ENCODE measurements around the gene DBX1. TPM values are rescaled to one million over a fixed set of nuclear protein-coding genes. Genes with fewer than 3 reads are reported as not detected.
"Not testable (repeated sequence)": the region's sequence is repeated elsewhere in the genome, so short reads cannot be mapped to it uniquely, and the experiment has no call there.

DBX1 gene
- total RNA-seq = 2.3 TPM

GRCh38 chr11:20160425-20161229 is at the start of gene DBX1:
TSS of gene DBX1 (minus strand) at chr11:20160475. CDS start at chr11:20160324, 151 bp downstream.
- DNase-seq = peak; percentile 73

GRCh38 chr11:20208622-20209111 is 48.4 kb upstream of the DBX1 start:
- no peak for DNase-seq

GRCh38 chr11:20207781-20208621 is 47.7 kb upstream of the DBX1 start:
- DNase-seq = no peak

GRCh38 chr11:20205807-20206206 is 45.5 kb upstream of the DBX1 start:
- no peak for DNase-seq

DNA sequence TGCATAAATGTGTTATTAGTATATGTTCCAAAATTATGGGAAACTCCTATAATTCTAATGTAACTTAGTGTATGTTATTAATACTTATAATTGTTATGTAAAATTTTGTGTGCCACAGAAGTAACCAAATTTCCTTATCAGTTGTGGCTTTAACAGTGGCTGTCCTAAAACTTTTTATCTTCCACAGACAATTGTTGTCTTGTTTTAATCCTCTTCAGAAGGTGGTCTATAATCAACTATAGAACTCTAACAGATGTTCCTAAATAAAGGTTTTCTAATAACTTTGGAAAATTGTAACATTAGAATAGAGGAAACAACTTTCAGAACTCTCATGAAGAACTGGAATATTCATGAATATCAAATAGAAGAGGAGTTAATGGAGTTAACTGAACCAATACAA is 44.4 kb upstream of the DBX1 start:
- DNase-seq = no peak

DNA sequence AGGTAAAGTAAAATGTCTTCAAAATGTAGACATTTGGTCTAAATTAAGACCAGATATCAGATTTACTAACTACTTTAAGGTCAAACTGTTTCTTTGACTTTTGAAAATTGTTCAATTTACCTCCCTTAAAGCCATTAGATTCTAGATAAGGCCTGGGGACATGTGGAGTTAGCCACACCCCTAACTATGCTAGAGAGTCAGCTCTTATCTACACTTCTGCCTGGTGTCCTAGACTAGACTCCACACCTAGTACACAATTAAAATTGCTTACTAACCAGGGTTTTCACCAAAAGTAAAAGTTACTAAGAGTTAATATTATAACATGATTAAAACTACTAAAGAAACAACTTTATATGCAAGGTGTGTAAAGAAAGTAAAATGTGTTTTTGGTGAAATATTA is 43.6 kb upstream of the DBX1 start:
- DNase-seq = no peak

DNA sequence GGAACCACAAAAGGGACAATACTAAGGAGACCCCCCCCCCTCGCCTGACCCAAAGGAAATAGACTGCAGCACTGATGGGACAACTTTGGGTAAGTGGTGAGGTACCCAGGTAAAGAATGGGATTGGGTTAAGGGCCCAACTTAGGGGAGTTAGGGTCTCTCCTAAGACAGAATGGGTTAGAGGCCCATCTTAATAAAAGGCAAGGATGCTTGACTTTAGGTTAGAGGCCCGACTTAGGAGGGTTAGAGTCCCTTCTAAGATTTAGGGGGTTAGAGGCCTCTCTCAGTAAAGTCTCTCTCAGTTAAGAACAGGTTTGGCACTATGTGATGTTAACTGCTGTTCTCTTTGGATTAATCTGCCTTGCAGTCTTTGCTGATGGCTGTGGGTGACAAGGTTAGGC is 41.0 kb upstream of the DBX1 start:
- no peak for DNase-seq

DNA sequence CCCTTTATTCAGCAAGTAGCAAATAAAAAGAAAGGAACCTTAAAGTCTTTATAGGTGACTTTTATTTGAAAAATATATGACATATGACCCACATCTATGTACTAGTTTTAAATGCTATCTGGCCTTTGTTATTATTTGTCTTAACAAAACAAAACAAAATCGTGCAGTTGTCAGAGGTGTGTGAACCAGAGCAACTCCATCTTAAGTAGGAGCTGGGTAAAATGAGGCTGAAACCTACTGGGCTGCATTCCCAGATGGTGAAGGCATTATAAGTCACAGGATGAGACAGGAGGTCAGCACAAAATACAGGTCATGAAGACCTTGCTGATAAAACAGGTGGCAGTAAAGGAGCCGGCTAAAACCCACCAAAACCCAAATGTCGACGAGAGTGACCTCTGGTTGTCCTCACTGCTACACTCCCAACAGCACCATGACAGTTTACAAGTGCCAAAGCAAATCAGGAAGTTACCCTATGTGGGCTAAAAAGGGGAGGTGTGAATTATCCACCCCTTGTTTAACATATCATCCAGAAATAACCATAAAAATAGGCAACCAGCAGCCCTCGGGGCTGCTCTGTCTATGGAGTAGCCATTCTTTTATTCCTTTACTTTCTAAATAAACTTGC is 40.2 kb upstream of the DBX1 start:
- DNase-seq = not testable (repeated sequence)

DNA sequence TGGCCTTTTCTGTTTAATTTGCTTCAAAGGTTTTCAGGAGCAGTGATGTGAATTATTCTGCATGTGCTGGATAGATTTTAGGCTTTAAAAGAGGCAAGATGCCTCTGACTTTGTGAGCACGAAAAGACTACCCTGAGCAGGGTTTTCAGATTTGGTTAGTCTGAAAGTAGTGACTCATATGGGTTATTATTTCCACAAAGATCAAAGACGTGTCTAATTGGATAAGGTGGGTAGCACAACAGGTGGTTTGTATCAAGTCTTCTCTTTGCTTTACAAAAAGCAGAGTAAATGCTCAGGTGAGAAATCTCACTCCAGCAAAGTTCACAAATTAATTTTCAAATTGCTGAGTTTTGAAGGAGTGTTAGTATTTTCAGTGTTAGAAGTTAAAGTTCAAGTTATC is 37.6 kb upstream of the DBX1 start:
- no peak for DNase-seq

DNA sequence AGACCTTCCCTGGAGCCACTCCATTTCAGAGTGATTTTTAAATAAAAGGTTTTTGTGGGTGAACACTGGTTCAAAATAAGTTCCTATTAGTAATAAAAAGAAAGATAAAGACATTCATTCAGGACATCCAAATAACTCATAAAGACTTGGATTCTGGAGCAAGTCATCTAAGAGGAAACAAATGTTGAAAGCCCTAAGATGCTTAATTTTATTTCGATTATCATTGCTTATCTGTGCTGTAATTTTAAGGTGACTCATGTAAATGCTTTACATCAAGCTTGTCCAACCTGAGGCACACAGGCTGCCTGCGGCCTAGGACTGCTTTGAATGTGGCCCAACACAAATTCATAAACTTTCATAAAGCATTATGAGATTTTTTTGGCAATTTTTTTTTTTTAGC is 34.2 kb upstream of the DBX1 start:
- no peak for DNase-seq

- no peak for DNase-seq
Observed at GRCh38 chr11:20193307-20193706, 33.0 kb upstream of the DBX1 start.

GRCh38 chr11:20192641-20193040 is 32.4 kb upstream of the DBX1 start:
- DNase-seq = no peak

DNA sequence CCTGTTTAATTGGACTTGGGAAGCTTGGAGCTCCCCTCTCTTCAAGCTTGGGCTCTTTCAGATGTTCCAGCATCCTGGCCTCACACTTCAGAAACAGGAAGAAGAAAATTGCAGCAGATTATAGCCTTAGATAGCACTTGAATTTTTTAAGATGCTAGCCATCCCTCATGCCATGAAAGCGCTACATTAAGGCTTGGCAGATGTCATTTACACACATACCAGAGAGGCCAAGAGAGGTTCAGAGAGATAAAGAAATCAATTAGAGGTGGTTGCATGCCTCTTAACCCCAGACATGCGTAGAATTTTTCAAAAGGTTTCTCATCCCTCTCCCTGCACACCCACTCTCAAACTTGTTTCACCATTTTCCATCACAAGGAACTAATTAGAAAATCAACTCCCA is 31.9 kb upstream of the DBX1 start:
- DNase-seq = no peak

DNA sequence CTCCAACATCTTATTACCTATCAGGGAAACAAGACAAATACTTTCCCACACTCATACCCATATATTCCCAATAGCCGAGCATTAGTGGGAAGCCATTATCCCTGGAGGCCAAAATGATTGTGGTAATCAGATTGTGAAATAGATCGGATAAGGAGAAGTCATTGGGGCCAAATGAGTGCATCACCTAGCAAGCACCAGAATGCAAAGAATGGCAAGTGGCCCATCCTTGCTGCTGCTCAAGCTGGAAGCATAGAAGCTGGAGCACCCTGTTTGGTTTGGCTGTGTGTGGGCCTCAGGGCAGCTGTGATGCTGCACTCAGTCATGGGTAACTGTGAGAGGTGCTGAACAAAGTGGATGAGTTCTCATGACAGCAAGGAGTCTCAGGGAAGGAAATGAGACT is 18.7 kb upstream of the DBX1 start:
- DNase-seq = no peak

DNA sequence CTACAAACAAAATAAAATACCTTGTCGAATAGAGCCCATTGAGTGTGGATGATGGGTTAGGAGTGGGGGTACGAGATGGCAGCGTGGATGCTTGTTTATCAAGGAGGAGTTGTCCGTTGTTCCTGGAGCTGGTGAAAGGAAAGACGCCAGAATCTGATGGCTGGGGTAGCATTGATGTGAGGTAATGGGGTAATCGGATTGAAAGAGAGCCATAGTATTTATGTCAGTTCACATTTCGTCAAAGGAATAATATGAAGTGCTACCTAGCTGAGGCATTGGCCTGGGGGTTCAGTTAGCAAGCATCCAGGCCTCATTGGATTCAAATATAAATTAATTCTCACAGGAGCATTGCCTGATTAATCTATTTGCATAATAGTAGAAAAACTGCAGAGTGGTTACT is 16.9 kb upstream of the DBX1 start:
- DNase-seq = no peak

DNA sequence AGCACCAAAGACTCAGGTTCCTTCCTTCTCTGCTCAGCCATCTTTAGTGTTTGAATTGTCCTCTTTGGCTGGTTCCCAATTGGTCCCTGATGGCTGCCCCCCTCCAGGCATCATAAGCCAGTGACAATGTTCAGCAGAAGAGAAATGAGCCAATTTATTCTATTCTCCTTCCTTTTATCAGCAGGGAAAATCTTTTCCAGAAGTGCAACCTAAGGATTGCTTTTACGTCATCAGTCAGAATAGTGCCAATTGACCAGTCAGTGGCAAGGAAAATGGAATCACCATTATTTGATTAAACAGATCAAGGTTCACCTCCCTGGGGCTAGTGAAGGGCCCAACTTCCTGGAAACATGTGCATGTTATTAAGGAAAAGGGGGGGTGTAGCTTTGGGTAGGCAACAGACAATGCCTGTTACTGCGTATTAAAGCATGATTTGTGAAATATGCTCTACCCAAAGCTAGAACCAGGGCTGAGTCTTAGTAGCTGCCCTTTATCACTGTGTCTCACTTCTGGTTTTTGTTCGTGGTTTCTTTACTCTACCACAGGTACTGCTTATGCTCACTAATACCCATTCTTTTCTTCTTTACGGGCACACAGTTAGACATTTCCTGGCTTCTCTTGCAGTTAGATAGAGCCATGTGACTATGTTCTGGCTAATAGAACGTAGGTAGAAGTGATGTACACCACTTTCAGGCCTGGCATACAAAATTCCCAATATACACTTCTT is 12.6 kb upstream of the DBX1 start:
- no peak for DNase-seq

DNA sequence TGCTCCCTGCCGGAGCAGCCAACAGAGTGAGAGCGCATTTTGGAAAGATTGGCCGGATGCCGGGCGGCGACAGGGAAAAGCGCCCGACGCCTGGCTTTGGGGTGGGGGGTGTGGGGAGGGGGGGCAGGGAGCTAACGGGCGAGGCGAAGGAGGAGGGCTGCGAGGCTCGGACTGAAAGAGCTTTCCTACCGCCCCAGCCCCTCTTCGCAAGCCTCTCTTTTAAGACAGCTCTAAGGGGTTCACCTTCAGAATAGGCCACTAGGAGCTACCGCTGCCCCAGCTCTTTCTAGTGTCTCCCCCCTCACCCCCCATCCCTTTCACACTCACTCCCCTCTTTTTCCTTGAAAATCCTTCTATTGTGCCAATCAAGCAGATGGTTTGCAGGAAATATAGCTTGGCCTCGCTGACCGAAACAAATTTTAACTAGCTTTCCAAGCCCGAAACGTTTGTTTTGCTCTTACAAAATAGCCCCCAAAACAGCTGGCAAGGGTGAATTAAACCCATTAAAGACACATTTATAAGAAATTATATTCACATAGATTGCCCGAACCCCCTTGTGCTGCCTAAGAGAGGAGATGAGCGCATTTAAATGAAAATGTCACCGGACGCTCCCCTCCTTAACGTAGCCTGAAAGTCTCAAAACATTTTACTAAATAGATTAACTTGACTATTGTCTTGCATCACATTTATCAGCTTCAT is 3.7 kb upstream of the DBX1 start:
- DNase-seq = peak; percentile 87

- peak; percentile 62 for DNase-seq
Observed at GRCh38 chr11:20162824-20163782, 2.8 kb upstream of the DBX1 start.

DNA sequence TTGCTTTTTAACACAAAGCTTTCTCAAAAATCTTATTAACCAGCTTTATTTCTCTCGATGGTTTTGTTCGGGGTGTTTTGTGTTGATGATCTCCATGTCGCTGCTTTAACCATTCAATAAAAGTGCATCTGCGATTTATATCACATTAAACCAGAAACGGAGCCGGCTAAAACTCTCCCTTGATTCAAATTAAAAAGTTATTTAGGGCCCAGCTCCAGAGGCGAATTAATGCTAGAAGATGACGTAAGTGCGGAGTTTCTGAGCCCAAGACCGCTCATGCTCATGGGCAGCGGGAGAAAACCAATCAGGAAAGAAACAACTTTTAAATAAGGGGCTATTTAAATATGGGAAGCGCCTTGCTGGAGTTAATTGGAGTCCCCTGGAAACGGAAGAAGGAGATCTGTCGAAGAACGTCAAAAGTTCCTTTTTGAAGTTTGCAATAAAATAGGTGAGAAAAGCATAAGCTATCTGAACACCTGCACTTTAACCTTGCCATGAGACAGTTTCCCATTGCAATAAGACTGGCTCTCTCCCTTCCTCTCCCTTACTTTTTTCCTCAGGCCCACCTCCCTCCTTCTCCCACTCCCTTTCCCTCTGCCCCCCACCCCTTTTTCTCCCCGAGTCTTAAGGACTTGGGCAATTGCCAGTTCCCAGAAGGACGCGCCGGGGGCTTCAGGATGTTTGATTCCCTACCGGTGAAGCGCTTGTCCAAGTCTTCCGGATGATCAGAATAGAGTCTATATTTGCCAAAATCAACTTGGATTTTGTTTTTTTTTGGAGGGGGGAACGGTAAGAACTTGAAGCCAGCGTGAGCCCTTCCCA is 1.9 kb upstream of the DBX1 start:
- peak; percentile 61 for DNase-seq

Data from tongue (tissue), 2 donors.